ENCODE measurements around the gene TNFRSF18. TPM values are rescaled to one million over a fixed set of nuclear protein-coding genes. Genes with fewer than 3 reads are reported as not detected.

The TNFRSF18 gene
- total and polyA plus RNA-seq, 10 of the 15 experiments (the other 5 are each of a cell fraction or from before 2014, with no cell fraction given): 0.18 to 7.5 (median 1.5) TPM; not detected in 1

GRCh38 chr1:1183833-1184775, 22.3 kb downstream of the TNFRSF18 start (continued):
- TF ChIP-seq ZBTB4 (CRISPR knock-in tag; IDR thresholded peaks at IDR 0.05) (no peak), RFX5 (IDR thresholded peaks at IDR 0.05; ENCODE audit: low read depth, low read length) (no peak), ZNF274 (IDR thresholded peaks at IDR 0.05; ENCODE audit: insufficient read depth, insufficient read length) (no peak), PKNOX1 (IDR thresholded peaks at IDR 0.05) (no peak)

GRCh38 chr1:1183221-1183747, 23.1 kb downstream of the TNFRSF18 start:
- ATAC-seq (no peak), DNase-seq (ENCODE audit: low read depth, low spot score) (no peak), FAIRE-seq (no peak)
- POLR2A ChIA-PET: no interaction called here
- Histone ChIP-seq H3K27me3 (replicated peaks in 1 of 2; ENCODE audit: control insufficient read depth in 2 of 2, insufficient read depth in 2 of 2, low read length in 1 of 2) (no peaks in the 10 kb centered on the region; a peak in 1 of 4 replicates), H2AFZ (ENCODE audit: control insufficient read depth, low read depth, low read length) (no peak overlapping the region), H3K4me2 (ENCODE audit: control insufficient read depth, insufficient read depth) (no peak overlapping the region), H3K27ac (ENCODE audit: control insufficient read depth, insufficient read depth) (no peak overlapping the region), H3K79me2 (ENCODE audit: control insufficient read depth, insufficient read depth, low read length) (no peaks in the 10 kb centered on the region), H3K4me1 (ENCODE audit: control insufficient read depth, insufficient read depth, low read length) (no peaks in the 10 kb centered on the region), H3K4me3 (no peak overlapping the region), H4K20me1 (ENCODE audit: control insufficient read depth, insufficient read depth) (no peaks in the 10 kb centered on the region), H3K9ac (ENCODE audit: control insufficient read depth, insufficient read depth, low read length) (no peak overlapping the region), H3K36me3 (ENCODE audit: control insufficient read depth in 2 of 2, insufficient read depth in 2 of 2, low read length in 1 of 2) (no peaks in the 10 kb centered on the region), H3K9me3 (replicated peaks; ENCODE audit: control insufficient read depth, insufficient read depth, low read length) (no peaks in the 10 kb centered on the region)
- RAD21 ChIA-PET (ENCODE audit: unreplicated experiment): no interaction called here
- SMC1A ChIA-PET (ENCODE audit: uncharacterized antibody, unreplicated experiment): no interaction called here
- in situ Hi-C loops (cut with MboI): no loop called here
- CTCF ChIA-PET: no interaction called here
- 59% methylated on average over 19 of the region's 21 CpGs for WGBS (ENCODE audit: insufficient coverage, insufficient replicate concordance, low lambda C conversion rate, missing lambda C conversion rate)
- no TSS peak for BruUV-seq (replicated peaks)
- intact Hi-C loops (cut with micrococcal nuclease; ENCODE audit: unreplicated experiment): no loop called here
- TF ChIP-seq HDAC6 (IDR thresholded peaks at IDR 0.05; ENCODE audit: unreplicated experiment) (no peak), TAF1 (IDR thresholded peaks at IDR 0.05; ENCODE audit: borderline replicate concordance, low read depth, low read length) (no peak), MLLT1 (IDR thresholded peaks at IDR 0.05) (no peak), NFXL1 (IDR thresholded peaks at IDR 0.05; ENCODE audit: borderline replicate concordance) (no peak), PRDM15 (CRISPR knock-in tag; IDR thresholded peaks at IDR 0.05) (no peak)
